ENCODE data around the gene TMEM219.
A peak's percentile ranks its signal among the peaks of the same experiment; 100 is the strongest.

The TMEM219 gene

DNA sequence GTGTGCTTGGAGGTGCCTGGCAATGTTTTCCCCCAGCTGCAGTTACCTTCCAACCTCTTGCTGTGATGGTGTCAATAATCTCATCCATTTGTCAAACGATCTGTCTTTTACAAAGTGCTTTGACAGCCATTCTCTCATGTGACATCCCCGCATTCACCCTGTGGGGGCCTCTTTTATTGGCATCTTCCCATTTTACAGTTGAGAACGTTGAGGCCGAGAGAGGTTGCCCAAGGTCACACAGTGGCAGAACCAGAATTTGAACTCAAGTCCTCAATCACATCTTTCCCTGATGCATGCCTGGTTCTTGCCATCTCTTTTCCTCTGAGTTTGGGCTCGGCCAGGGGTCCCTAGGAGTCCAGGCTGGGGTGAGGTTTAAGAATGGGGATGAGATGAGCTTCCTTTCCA is 13.3 kb downstream of the TMEM219 start:
- DNase-seq (ENCODE audit: low read depth), result no peak
- peak overlapping the region; percentile 97 for H3K4me3 ChIP-seq (ENCODE audit: low read depth, low read length)
- TF ChIP-seq, protein P1, sequence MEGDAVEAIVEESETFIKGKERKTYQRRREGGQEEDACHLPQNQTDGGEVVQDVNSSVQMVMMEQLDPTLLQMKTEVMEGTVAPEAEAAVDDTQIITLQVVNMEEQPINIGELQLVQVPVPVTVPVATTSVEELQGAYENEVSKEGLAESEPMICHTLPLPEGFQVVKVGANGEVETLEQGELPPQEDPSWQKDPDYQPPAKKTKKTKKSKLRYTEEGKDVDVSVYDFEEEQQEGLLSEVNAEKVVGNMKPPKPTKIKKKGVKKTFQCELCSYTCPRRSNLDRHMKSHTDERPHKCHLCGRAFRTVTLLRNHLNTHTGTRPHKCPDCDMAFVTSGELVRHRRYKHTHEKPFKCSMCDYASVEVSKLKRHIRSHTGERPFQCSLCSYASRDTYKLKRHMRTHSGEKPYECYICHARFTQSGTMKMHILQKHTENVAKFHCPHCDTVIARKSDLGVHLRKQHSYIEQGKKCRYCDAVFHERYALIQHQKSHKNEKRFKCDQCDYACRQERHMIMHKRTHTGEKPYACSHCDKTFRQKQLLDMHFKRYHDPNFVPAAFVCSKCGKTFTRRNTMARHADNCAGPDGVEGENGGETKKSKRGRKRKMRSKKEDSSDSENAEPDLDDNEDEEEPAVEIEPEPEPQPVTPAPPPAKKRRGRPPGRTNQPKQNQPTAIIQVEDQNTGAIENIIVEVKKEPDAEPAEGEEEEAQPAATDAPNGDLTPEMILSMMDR (IDR thresholded peaks at IDR 0.05; ENCODE audit: control insufficient read depth, extremely low read depth, insufficient read depth), result no peak

DNA sequence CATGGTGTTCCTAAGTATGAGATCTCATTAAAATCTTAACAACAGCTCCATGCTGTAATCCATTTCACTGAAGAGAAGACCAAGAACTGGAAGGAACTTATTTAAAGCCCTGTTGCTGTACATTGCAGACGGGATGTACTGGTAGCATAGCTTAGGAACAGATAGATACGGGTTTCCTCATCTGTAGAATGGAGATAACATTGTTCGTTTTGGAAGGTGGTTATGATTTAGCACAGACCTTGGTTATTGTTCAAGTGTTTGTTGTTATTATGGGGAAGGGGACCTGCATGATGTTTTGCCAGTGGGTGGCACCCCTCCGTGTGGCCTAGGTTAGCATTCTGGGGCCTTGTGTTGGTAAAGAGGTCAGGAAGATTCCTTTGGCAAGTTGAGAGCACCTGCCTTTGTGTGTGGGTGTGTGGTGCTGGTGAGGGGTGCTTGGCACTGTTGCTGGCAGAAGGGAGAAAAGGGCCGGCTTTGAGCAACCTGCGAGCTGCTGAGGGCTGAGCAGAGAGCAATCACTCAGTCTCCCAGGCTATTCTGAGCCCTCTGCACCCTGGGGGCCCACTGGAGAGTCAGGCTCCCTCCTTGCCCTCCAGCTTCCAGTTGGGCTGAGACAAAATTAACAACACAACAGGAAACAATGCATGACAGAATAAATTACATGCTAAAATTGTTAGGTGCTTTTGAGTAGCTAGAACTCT is 14.1 kb downstream of the TMEM219 start:
- TF ChIP-seq, protein P1 (IDR thresholded peaks at IDR 0.05; ENCODE audit: control insufficient read depth, extremely low read depth, insufficient read depth), result no peak
- DNase-seq (ENCODE audit: low read depth), result no peak

DNA sequence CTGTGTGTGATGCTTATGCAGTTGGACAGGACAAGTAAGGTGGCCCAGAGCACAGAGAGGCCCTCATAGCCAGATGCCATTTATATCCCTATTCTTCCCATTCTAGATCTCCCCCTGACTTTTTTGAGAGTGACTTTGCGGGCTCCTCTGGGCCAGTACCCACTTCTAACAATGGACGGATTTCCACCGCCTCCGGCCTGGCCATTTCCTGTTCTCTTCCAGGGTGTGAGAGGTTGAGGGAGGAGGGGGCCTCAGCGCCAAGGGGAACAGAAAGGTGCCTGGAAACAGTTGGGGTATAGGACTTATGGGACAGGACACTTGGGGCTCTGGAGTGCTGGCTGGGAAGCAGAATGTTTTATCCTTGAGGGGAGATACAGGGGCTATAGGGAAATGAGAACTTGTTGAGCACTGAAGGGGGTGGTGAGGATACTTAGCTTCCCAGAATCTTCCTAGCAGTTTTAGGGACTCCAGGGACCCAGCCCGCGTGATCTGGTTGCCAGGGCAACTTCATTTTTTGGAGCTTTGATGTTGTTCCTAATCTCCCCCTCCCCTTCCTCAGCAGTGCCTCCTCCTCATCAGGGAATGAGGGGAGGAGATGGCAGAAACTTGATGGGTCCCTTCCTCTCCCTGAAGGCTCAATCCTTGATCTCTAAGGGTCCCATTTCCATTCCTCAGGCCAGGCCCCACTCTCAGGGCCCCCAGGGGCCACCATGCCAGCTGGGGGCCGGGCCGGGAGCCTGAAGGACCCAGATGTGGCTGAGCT is 15.4 kb downstream of the TMEM219 start:
- H3K4me3 ChIP-seq (ENCODE audit: low read depth, low read length), result no peak overlapping the region
- DNase-seq (ENCODE audit: low read depth), result no peak
- TF ChIP-seq, protein P1 (IDR thresholded peaks at IDR 0.05; ENCODE audit: control insufficient read depth, extremely low read depth, insufficient read depth), result no peak

More for the DNA sequence above, 14.1 kb downstream of the TMEM219 start:
- peak overlapping the region; percentile 97 for H3K4me3 ChIP-seq (ENCODE audit: low read depth, low read length)

DNA sequence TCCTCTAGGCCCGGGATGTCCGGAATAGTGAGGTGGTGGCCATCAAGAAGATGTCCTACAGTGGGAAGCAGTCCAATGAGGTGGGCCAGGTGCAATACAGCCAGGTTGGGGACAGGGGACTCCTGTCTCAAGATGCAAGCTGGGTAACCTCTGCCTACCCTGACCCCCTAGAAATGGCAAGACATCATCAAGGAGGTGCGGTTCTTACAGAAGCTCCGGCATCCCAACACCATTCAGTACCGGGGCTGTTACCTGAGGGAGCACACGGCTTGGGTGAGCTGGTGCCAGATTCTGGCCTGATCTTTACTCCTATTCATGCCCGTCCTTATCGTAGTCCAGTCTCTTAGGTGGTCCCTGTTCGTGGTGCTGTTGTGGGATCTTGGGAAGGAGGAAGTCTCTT is 16.2 kb downstream of the TMEM219 start:
- no peak for DNase-seq (ENCODE audit: low read depth)
- no peak overlapping the region for H3K4me3 ChIP-seq (ENCODE audit: low read depth, low read length)
- TF ChIP-seq, protein P1 (IDR thresholded peaks at IDR 0.05; ENCODE audit: control insufficient read depth, extremely low read depth, insufficient read depth), result no peak

DNA sequence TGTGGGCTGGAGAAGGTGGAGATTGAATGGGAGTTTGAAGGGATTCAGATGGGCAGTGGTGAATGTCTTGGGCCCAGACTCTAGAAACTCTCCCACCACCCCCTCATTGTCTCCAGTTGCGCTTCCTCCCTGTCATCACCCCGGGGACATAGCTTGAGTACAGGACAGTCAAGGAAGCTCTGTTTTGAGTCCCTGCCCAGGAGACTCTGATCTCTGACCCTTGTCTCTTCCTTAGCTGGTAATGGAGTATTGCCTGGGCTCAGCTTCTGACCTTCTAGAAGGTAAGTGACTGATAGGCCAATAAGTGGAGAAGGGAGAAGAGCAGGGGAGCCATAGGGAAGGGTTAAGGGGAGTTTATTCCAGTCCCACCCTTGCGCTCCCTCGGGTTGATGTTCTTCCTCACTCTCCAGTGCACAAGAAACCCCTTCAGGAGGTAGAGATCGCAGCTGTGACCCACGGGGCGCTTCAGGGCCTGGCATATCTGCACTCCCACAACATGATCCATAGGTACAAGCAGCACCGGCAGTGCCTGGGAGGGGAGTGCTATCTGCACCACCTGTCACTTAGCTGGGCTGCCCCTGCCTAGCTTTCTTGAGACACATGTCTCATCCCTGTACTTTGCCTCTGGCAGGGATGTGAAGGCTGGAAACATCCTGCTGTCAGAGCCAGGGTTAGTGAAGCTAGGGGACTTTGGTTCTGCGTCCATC is 16.8 kb downstream of the TMEM219 start:
- H3K4me3 ChIP-seq (ENCODE audit: low read depth, low read length), result no peak overlapping the region
- TF ChIP-seq, protein P1 (IDR thresholded peaks at IDR 0.05; ENCODE audit: control insufficient read depth, extremely low read depth, insufficient read depth), result no peak
- DNase-seq (ENCODE audit: low read depth), result no peak

DNA sequence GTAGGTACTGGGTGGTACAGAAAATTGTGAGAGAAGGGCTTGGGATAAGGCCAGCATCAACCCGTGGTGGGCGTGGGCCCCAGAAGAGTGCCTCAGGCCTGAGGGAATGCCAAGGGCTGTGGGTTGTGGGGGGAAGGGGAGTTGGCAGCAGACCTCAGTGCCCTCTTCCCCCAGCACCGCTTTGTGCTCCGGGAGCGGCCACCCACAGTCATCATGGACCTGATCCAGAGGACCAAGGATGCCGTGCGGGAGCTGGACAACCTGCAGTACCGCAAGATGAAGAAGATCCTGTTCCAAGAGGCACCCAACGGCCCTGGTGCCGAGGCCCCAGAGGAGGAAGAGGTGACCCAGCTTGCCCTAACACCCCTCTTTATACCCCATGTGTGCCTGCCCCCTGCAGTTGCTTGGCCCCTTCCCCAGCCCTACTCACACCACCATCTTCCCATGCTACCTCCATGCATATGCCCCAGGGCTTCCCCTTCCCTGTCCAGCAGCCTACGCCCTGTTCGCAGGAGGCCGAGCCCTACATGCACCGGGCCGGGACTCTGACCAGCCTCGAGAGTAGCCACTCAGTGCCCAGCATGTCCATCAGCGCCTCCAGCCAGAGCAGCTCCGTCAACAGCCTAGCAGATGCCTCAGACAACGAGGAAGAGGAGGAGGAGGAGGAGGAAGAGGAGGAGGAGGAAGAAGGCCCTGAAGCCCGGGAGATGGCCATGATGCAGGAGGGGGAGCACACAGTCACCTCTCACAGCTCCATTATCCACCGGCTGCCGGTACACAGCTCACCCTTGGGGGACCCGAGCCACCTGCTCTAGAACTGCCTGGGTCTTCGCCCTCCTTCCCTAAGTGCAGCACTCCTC is 20.9 kb downstream of the TMEM219 start:
- TF ChIP-seq, protein P1 (IDR thresholded peaks at IDR 0.05; ENCODE audit: control insufficient read depth, extremely low read depth, insufficient read depth), result no peak
- H3K4me3 ChIP-seq (ENCODE audit: low read depth, low read length), result no peak overlapping the region
- no peak for DNase-seq (ENCODE audit: low read depth)

All from LNCaP clone FGC (cell line).